Peyer's patch (tissue), 4 donors: ENCODE measurements around the gene BUD23. TPM values are rescaled to one million over a fixed set of nuclear protein-coding genes. Genes with fewer than 3 reads are reported as not detected.

Source experiments
- DNase-seq, 3 donors: peaks; one replicate each; pipeline ENCODE4 v3.0.0-alpha.2; 2017 to 2019
- H3K27ac ChIP-seq, 4 donors: fragments of 200-600 bp; sonication (generic); one replicate each; pipeline ENCODE4 v1.5.1; 2016 to 2019
- H3K27me3 ChIP-seq, 2 donors: fragments of 200-600 bp; sonication (generic); one replicate each; pipeline ENCODE4 v1.5.1; 2019
- H3K36me3 ChIP-seq, 3 donors: fragments of 200-600 bp; sonication (generic); one replicate each; pipeline ENCODE4 v1.5.1; 2016 to 2019
- H3K4me1 ChIP-seq, 4 donors: fragments of 200-600 bp; sonication (generic); one replicate each; pipeline ENCODE4 v1.5.1; 2016 to 2019
- H3K4me3 ChIP-seq, 4 donors: fragments of 200-600 bp; sonication (generic); 1 replicate in 3 of 4; 2 replicates in 1 of 4; pipeline ENCODE4 v1.5.1; 2016 to 2019; ENCODE audit warnings: mild to moderate bottlenecking in 1 of 4
- H3K9me3 ChIP-seq, 4 donors: fragments of 200-600 bp; sonication (generic); one replicate each; pipeline ENCODE4 v1.5.1; 2016 to 2019; ENCODE audit warnings: mild to moderate bottlenecking in 1 of 4
- CTCF ChIP-seq, 6 experiments: fragments of 450-650 bp in 4 of 6; fragments of 200-600 bp in 2 of 6; sonication (generic) in 1 of 6; IDR thresholded peaks; one replicate each; pipeline ENCODE4 v1.5.1; 2017 to 2019; ENCODE audit warnings: antibody characterized with exemption in 6 of 6, mild to moderate bottlenecking in 3 of 6, moderate library complexity in 1 of 6
- POLR2A ChIP-seq, 2 donors: fragments of 450-650 bp; IDR thresholded peaks; one replicate each; pipeline ENCODE4 v1.5.1; 2017; ENCODE audit warnings: antibody characterized with exemption in 2 of 2, mild to moderate bottlenecking in 2 of 2, moderate library complexity in 2 of 2
- total RNA-seq, 4 donors: library from RNA; depleted of rRNA; stranded (reverse); fragments of >200 nt; gene quantifications; one replicate each; pipeline ENCODE4 v1.1.0, GENCODE V29; 2016

BUD23 gene
- total RNA-seq, 4 donors from 2014 or later: 34.5 to 48.7 (median 44.1) TPM

- Histone ChIP-seq H3K4me3 (no peak overlapping the region), H3K9me3 (no peaks in the 10 kb centered on the region), H3K36me3 (no peaks in the 10 kb centered on the region), H3K27ac (peak overlapping the region in 1 of 4 donors; percentile 14), H3K27me3 (no peaks in the 10 kb centered on the region), H3K4me1 (peaks cover 0 to 43% (median 13%) of the 10 kb centered on the region in 4 donors)
- TF ChIP-seq POLR2A (IDR thresholded peaks at IDR 0.05) (no peak), CTCF (IDR thresholded peaks at IDR 0.05) (no peak)
- no peak for DNase-seq
These were observed 33.0 kb downstream of the BUD23 start for GRCh38 chr7:73716318-73716890.

- H3K27ac ChIP-seq: no peak overlapping the region
- peaks cover 0 to 43% (median 13%) of the 10 kb centered on the region in 4 donors for H3K4me1 ChIP-seq
- no peak for TF ChIP-seq CTCF (IDR thresholded peaks at IDR 0.05)
- no peak for TF ChIP-seq POLR2A (IDR thresholded peaks at IDR 0.05)
- H3K36me3 ChIP-seq: no peaks in the 10 kb centered on the region
- H3K9me3 ChIP-seq: no peaks in the 10 kb centered on the region
- H3K4me3 ChIP-seq: no peak overlapping the region
- H3K27me3 ChIP-seq: no peaks in the 10 kb centered on the region
- DNase-seq: no peak
These were observed 33.8 kb downstream of the BUD23 start for GRCh38 chr7:73717025-73717807.

GRCh38 chr7:73717991-73718405 lies 34.6 kb downstream of the BUD23 start:
- DNase-seq: peak in 2 of 3 donors; percentile 39 to 84
- H3K4me3 ChIP-seq: peak overlapping the region in 2 of 4 donors; percentile 64 to 92
- H3K4me1 ChIP-seq: peaks cover 0 to 43% (median 13%) of the 10 kb centered on the region in 4 donors
- no peaks in the 10 kb centered on the region for H3K9me3 ChIP-seq
- TF ChIP-seq POLR2A (IDR thresholded peaks at IDR 0.05) (no peak), CTCF (IDR thresholded peaks at IDR 0.05) (no peak)
- no peaks in the 10 kb centered on the region for H3K36me3 ChIP-seq
- no peaks in the 10 kb centered on the region for H3K27me3 ChIP-seq
- no peak overlapping the region for H3K27ac ChIP-seq

GRCh38 chr7:73718438-73718881 lies 35.1 kb downstream of the BUD23 start:
- peaks cover 0 to 43% (median 13%) of the 10 kb centered on the region in 4 donors for H3K4me1 ChIP-seq
- no peak for TF ChIP-seq POLR2A (IDR thresholded peaks at IDR 0.05)
- TF ChIP-seq CTCF (IDR thresholded peaks at IDR 0.05): no peak
- H3K36me3 ChIP-seq: no peaks in the 10 kb centered on the region
- no peak overlapping the region for H3K27ac ChIP-seq
- H3K9me3 ChIP-seq: no peaks in the 10 kb centered on the region
- DNase-seq: no peak
- no peaks in the 10 kb centered on the region for H3K27me3 ChIP-seq
- peak overlapping the region; percentile 64 to 92 (median 74) for H3K4me3 ChIP-seq

GRCh38 chr7:73718905-73719805 lies 35.8 kb downstream of the BUD23 start, which contains the start of gene STX1A:
STX1A (minus strand) TSS chr7:73719669; CDS start chr7:73719631, 38 bp downstream.
- Histone ChIP-seq H3K4me3 (peak within 1 kb of the TSS; percentile 64 to 92 (median 74)), H3K27me3 (no peaks in the 10 kb centered on the region), H3K27ac (peak within 1 kb of the TSS in 2 of 4 donors; percentile 30 to 61), H3K36me3 (no peaks in the 10 kb centered on the region), H3K9me3 (no peaks in the 10 kb centered on the region), H3K4me1 (peaks cover 0 to 43% (median 13%) of the 10 kb centered on the region in 4 donors)
- TF ChIP-seq POLR2A (IDR thresholded peaks at IDR 0.05): no peak
- peak; percentile 56 to 85 (median 83) for DNase-seq
